GM23338 (cell line): ENCODE results near the gene SRY.

Experiments
- CREB1 ChIP-seq: fragments of 250-450 bp; sonication (Bioruptor Pico); IDR thresholded peaks from 2 replicates; pipeline ENCODE4 v1.5.0; 2020; ENCODE audit warnings: low read depth, mild to moderate bottlenecking, moderate library complexity
- CTCF ChIP-seq, 2 experiments: fragments of 200-600 bp in 1 of 2; sonication (generic) in 1 of 2; conservative IDR thresholded peaks; 2 replicates each; pipeline versions ENCODE4 v1.5.1 to v1.6.1; 2016 to 2017; ENCODE audit warnings: antibody characterized with exemption in 2 of 2, low read depth in 2 of 2, mild to moderate bottlenecking in 2 of 2, moderate library complexity in 1 of 2
- ETS1 ChIP-seq: IDR thresholded peaks from 2 replicates; pipeline ENCODE4 v1.6.1; 2016; ENCODE audit warnings: antibody characterized with exemption
- EZH2 ChIP-seq: fragments of 200-600 bp; sonication (generic); IDR thresholded peaks from one replicate; pipeline ENCODE4 v1.8.0; 2017; ENCODE audit warnings: antibody characterized with exemption, mild to moderate bottlenecking, low read depth; ENCODE audit not compliant: unreplicated experiment
- EZH2phosphoT487 ChIP-seq: fragments of 200-600 bp; sonication (generic); IDR thresholded peaks from one replicate; pipeline ENCODE4 v1.8.1; 2018; ENCODE audit warnings: antibody characterized with exemption; ENCODE audit not compliant: unreplicated experiment
- JUNB ChIP-seq: IDR thresholded peaks from one replicate; pipeline ENCODE4 v1.6.1; 2016; ENCODE audit warnings: antibody characterized with exemption; ENCODE audit not compliant: unreplicated experiment
- NANOG ChIP-seq: IDR thresholded peaks from 2 replicates; pipeline ENCODE4 v1.6.1; 2016; ENCODE audit warnings: antibody characterized with exemption, borderline replicate concordance
- POLR2AphosphoS5 ChIP-seq: IDR thresholded peaks from 2 replicates; pipeline ENCODE4 v1.6.1; 2016; ENCODE audit warnings: antibody characterized with exemption, low read depth
- REST ChIP-seq: IDR thresholded peaks from one replicate; pipeline ENCODE4 v1.6.1; 2018; ENCODE audit warnings: antibody characterized with exemption; ENCODE audit not compliant: unreplicated experiment
- STAT1 ChIP-seq: IDR thresholded peaks from one replicate; pipeline ENCODE4 v1.6.1; 2016; ENCODE audit warnings: antibody characterized with exemption; ENCODE audit not compliant: unreplicated experiment
- ZNF114 ChIP-seq: fragments of 250-450 bp; sonication (Bioruptor Pico); IDR thresholded peaks from 2 replicates; pipeline ENCODE4 v1.5.0; 2020; ENCODE audit warnings: mild to moderate bottlenecking, moderate library complexity
- ZNF331 ChIP-seq: fragments of 250-450 bp; sonication (Bioruptor Pico); IDR thresholded peaks from 2 replicates; pipeline ENCODE4 v1.5.0; 2020; ENCODE audit warnings: low read depth, mild to moderate bottlenecking, moderate library complexity

GRCh38 chrY:2837078-2837477 is 49.6 kb upstream of the SRY start:
- TF ChIP-seq EZH2 (no peak), CTCF (conservative IDR thresholded peaks at IDR 0.05; ENCODE audit: low read depth in 2 of 2) (no peak), STAT1 (no peak), EZH2phosphoT487 (no peak), POLR2AphosphoS5 (no peak), REST (no peak), NANOG (no peak), CREB1 (CRISPR knock-in tag) (no peak), ETS1 (no peak), JUNB (no peak), ZNF114 (CRISPR knock-in tag) (no peak), ZNF331 (CRISPR knock-in tag) (no peak)
